HCT116 (cell line): Measurements from ENCODE around the gene RNASE2. TPM values are rescaled to one million over a fixed set of nuclear protein-coding genes. Genes with fewer than 3 reads are reported as not detected.

Experiments
- ATAC-seq: fragments of 200-7000 bp; cut with Tn5 transposase; 2 replicates; pipeline ENCODE4 v1.9.1; 2020; ENCODE audit warnings: mild to moderate bottlenecking, moderate library complexity
- BruUV-seq: library from RNA; stranded (reverse); fragments of 400-500 nt; replicated peaks from 2 replicates; lab custom pipeline; 2021; lab: Mats Ljungman, UMichigan
- CTCF ChIA-PET: fragments of 300-600 bp; sonication (Branson Sonifier 250); formaldehyde crosslinking; loops from one replicate; lab custom pipeline; 2021; ENCODE audit warnings: antibody characterized with exemption; lab: Charles Lee
- POLR2A ChIA-PET: fragments of 300-600, 350-600 bp; sonication (Branson Sonifier 250); formaldehyde crosslinking; loops from one replicate; lab custom pipeline; 2021; ENCODE audit warnings: antibody characterized with exemption; lab: Charles Lee
- RAD21 ChIA-PET, 2 experiments: fragments of 300-600 bp; sonication (Branson Sonifier 250); formaldehyde crosslinking; loops; one replicate each; lab custom pipeline; 2023; ENCODE audit warnings: low total read pairs in 2 of 2; ENCODE audit not compliant: uncharacterized antibody in 2 of 2, unreplicated experiment in 2 of 2, low non-redundant PET in 1 of 2; lab: Charles Lee
- DNase-seq: peaks from one replicate; pipeline ENCODE4 v3.0.0-alpha.2; 2010; ENCODE audit warnings: low read depth, low spot score
- H2AFZ ChIP-seq: fragments of 200-600 bp; shearing (Covaris generic), sonication (generic); 2 replicates; pipeline ENCODE4 v1.6.1; 2017; ENCODE audit warnings: low read depth, mixed run types, mixed read lengths, antibody characterized with exemption, low read length; ENCODE audit not compliant: poor library complexity, severe bottlenecking
- H3K27ac ChIP-seq: 2 replicates; pipeline ENCODE4 v1.5.1; 2012; ENCODE audit warnings: low read depth, low read length
- H3K27me3 ChIP-seq: fragments of 200-600 bp; sonication (generic); 2 replicates; pipeline ENCODE4 v1.6.1; 2016; ENCODE audit warnings: mixed run types, low read length, mixed read lengths; ENCODE audit not compliant: insufficient read depth
- H3K36me3 ChIP-seq, 2 experiments: fragments of 200-500 bp in 1 of 2; fragments of 200-600 bp in 1 of 2; sonication (Bioruptor generic) in 1 of 2; sonication (generic) in 1 of 2; 2 replicates each; pipeline versions ENCODE4 v1.5.1 to v1.6.1; 2014 to 2016; ENCODE audit warnings: low read length in 2 of 2, inconsistent platforms in 1 of 2, mixed read lengths in 1 of 2, mixed run types in 1 of 2; ENCODE audit not compliant: insufficient read depth in 2 of 2, control insufficient read depth in 1 of 2
- H3K4me1 ChIP-seq, 2 experiments: fragments of 200-600 bp in 1 of 2; sonication (generic) in 1 of 2; 2 replicates each; pipeline versions ENCODE4 v1.5.1 to v1.6.1; 2012 to 2017; ENCODE audit warnings: low read length in 2 of 2, inconsistent platforms in 1 of 2, mild to moderate bottlenecking in 1 of 2, mixed read lengths in 1 of 2, mixed run types in 1 of 2, moderate library complexity in 1 of 2; ENCODE audit not compliant: insufficient read depth in 2 of 2, control insufficient read depth in 1 of 2
- H3K4me2 ChIP-seq: fragments of 200-600 bp; sonication (generic); 2 replicates; pipeline ENCODE4 v1.6.1; 2017; ENCODE audit warnings: mixed run types, low read length, mixed read lengths
- H3K4me3 ChIP-seq, 2 experiments: fragments of 200-600 bp in 1 of 2; sonication (generic) in 1 of 2; replicated peaks in 1 of 2; 2 replicates each; pipeline ENCODE4 v1.5.1; 2011 to 2016; ENCODE audit warnings: low read length in 2 of 2, control low read depth in 1 of 2, low read depth in 1 of 2, mild to moderate bottlenecking in 1 of 2, mixed read lengths in 1 of 2, mixed run types in 1 of 2
- H3K79me2 ChIP-seq: fragments of 200-600 bp; sonication (generic); 2 replicates; pipeline ENCODE4 v1.6.1; 2017; ENCODE audit warnings: mild to moderate bottlenecking, mixed run types, low read length, moderate library complexity, mixed read lengths; ENCODE audit not compliant: insufficient read depth
- H3K9ac ChIP-seq: fragments of 200-600 bp; sonication (generic); 2 replicates; pipeline ENCODE4 v1.6.1; 2016; ENCODE audit warnings: low read length, mixed read lengths
- H3K9me2 ChIP-seq: fragments of 200-600 bp; sonication (generic), shearing (Covaris generic); 2 replicates; pipeline ENCODE4 v1.6.1; 2017; ENCODE audit warnings: mixed run types, mild to moderate bottlenecking, moderate library complexity; ENCODE audit not compliant: insufficient read depth
- H3K9me3 ChIP-seq, 2 experiments: fragments of 200-500 bp in 1 of 2; fragments of 200-600 bp in 1 of 2; sonication (Bioruptor generic) in 1 of 2; sonication (generic) in 1 of 2; 2 replicates each; pipeline ENCODE4 v1.6.1; 2014 to 2017; ENCODE audit warnings: low read length in 2 of 2, mixed read lengths in 2 of 2, inconsistent platforms in 1 of 2, low read depth in 1 of 2, mild to moderate bottlenecking in 1 of 2, mixed run types in 1 of 2, moderate library complexity in 1 of 2; ENCODE audit not compliant: control insufficient read depth in 1 of 2, insufficient read depth in 1 of 2
- H4K20me1 ChIP-seq: fragments of 200-600 bp; sonication (generic), shearing (Covaris generic); 2 replicates; pipeline ENCODE4 v1.6.1; 2017; ENCODE audit warnings: mixed run types, mild to moderate bottlenecking, moderate library complexity; ENCODE audit not compliant: insufficient read depth
- ATF3 ChIP-seq: IDR thresholded peaks from 2 replicates; pipeline ENCODE4 v1.6.1; 2012
- CEBPB ChIP-seq: IDR thresholded peaks from 2 replicates; pipeline ENCODE4 v1.6.1; 2012; ENCODE audit warnings: low read depth
- EGR1 ChIP-seq: IDR thresholded peaks from 2 replicates; pipeline ENCODE4 v1.6.1; 2012; ENCODE audit warnings: low read depth
- ELF1 ChIP-seq: IDR thresholded peaks from 2 replicates; pipeline ENCODE4 v1.6.1; 2012; ENCODE audit warnings: low read depth, borderline replicate concordance
- EZH2 ChIP-seq: fragments of 200-600 bp; sonication (generic); IDR thresholded peaks from 2 replicates; pipeline ENCODE4 v1.6.1; 2017; ENCODE audit warnings: antibody characterized with exemption, mixed run types
- EZH2phosphoT487 ChIP-seq: fragments of 200-600 bp; IDR thresholded peaks from 2 replicates; pipeline ENCODE4 v1.6.1; 2018; ENCODE audit warnings: antibody characterized with exemption, borderline replicate concordance
- JUND ChIP-seq: IDR thresholded peaks from 2 replicates; pipeline ENCODE4 v1.6.1; 2012
- POLR2A ChIP-seq: IDR thresholded peaks from 2 replicates; pipeline ENCODE4 v1.7.0; 2011; ENCODE audit warnings: borderline replicate concordance; ENCODE audit not compliant: insufficient read depth, insufficient read length; ENCODE audit errors: extremely low read depth
- POLR2AphosphoS5 ChIP-seq: IDR thresholded peaks from 2 replicates; pipeline ENCODE4 v1.6.1; 2011; ENCODE audit warnings: mild to moderate bottlenecking, low read depth, low read length, moderate library complexity
- RAD21 ChIP-seq: IDR thresholded peaks from 2 replicates; pipeline ENCODE4 v1.6.1; 2012; ENCODE audit warnings: low read depth, mild to moderate bottlenecking
- SRF ChIP-seq: IDR thresholded peaks from 2 replicates; pipeline ENCODE4 v1.6.1; 2012; ENCODE audit warnings: low read depth
- ZFX ChIP-seq: fragments of 450-650 bp; IDR thresholded peaks from 2 replicates; pipeline ENCODE4 v1.6.1; 2017
- ZNF274 ChIP-seq: fragments of 200-500 bp; sonication (Bioruptor generic); IDR thresholded peaks from 2 replicates; pipeline ENCODE4 v1.6.1; 2014; ENCODE audit warnings: mild to moderate bottlenecking, low read depth, low read length, inconsistent platforms
- intact Hi-C: fragments of 100-400 bp; cut with micrococcal nuclease; formaldehyde crosslinking; loops from 2 replicates; pipeline ENCODE4 v1.10.0; 2022
- total RNA-seq: library from RNA; stranded (reverse); gene quantifications from one replicate; pipeline ENCODE4 v1.2.1, GENCODE V29; 2021; ENCODE audit not compliant: unreplicated experiment
- TF ChIP-seq, protein P1 (sequence below), 3 experiments: fragments of 200-600 bp in 1 of 3; sonication (generic) in 1 of 3; IDR thresholded peaks in 2 of 3; conservative IDR thresholded peaks in 1 of 3; 2 replicates each; pipeline ENCODE4 v1.5.1; 2012 to 2017; ENCODE audit warnings: low read depth in 2 of 3, low read length in 2 of 3, antibody characterized with exemption in 1 of 3, borderline replicate concordance in 1 of 3, control low read depth in 1 of 3, mild to moderate bottlenecking in 1 of 3, mixed read lengths in 1 of 3, mixed run types in 1 of 3, moderate library complexity in 1 of 3; ENCODE audit not compliant: insufficient read depth in 1 of 3

The RNASE2 gene
- total RNA-seq, 1 experiment from 2014 or later = not detected

- Histone ChIP-seq H3K79me2 (no peaks in the 10 kb centered on the region), H4K20me1 (no peaks in the 10 kb centered on the region), H2AFZ (no peak overlapping the region), H3K4me1 (no peaks in the 10 kb centered on the region), H3K9ac (no peak overlapping the region), H3K9me3 (no peaks in the 10 kb centered on the region), H3K4me2 (peak overlapping the region; percentile 25; the same call in 1 of the 2 replicates), H3K27ac (no peak overlapping the region), H3K9me2 (no peaks in the 10 kb centered on the region), H3K36me3 (no peaks in the 10 kb centered on the region), H3K4me3 (no peak overlapping the region), H3K27me3 (peaks cover 22% of the 10 kb centered on the region; the same call in 1 of the 2 replicates)
- peak; percentile 99 for ATAC-seq
- ChIA-PET RAD21 (no interaction called here), POLR2A (no interaction called here), CTCF (interaction anchor here (1.0 to 2.1 kb wide), 4 partner anchors 9 to 61 kb away, joined by 3 to 6 read pairs (median 3); no protein-coding TSS in a partner anchor)
- BruUV-seq = no TSS peak
- no peak for TF ChIP-seq ATF3
- no peak for TF ChIP-seq EZH2phosphoT487
- TF ChIP-seq ZNF274 = no peak
- TF ChIP-seq EZH2 = no peak
- TF ChIP-seq CEBPB = no peak
- no peak for TF ChIP-seq POLR2AphosphoS5
- no peak for TF ChIP-seq ELF1
- peak; percentile 37 for TF ChIP-seq RAD21
- TF ChIP-seq SRF = no peak
- TF ChIP-seq, protein P1, sequence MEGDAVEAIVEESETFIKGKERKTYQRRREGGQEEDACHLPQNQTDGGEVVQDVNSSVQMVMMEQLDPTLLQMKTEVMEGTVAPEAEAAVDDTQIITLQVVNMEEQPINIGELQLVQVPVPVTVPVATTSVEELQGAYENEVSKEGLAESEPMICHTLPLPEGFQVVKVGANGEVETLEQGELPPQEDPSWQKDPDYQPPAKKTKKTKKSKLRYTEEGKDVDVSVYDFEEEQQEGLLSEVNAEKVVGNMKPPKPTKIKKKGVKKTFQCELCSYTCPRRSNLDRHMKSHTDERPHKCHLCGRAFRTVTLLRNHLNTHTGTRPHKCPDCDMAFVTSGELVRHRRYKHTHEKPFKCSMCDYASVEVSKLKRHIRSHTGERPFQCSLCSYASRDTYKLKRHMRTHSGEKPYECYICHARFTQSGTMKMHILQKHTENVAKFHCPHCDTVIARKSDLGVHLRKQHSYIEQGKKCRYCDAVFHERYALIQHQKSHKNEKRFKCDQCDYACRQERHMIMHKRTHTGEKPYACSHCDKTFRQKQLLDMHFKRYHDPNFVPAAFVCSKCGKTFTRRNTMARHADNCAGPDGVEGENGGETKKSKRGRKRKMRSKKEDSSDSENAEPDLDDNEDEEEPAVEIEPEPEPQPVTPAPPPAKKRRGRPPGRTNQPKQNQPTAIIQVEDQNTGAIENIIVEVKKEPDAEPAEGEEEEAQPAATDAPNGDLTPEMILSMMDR (IDR thresholded peaks at IDR 0.05 in 2 of 3, conservative IDR thresholded peaks at IDR 0.05 in 1 of 3; ENCODE audit: borderline replicate concordance in 1 of 3, insufficient read depth in 1 of 3, low read depth in 2 of 3, low read length in 2 of 3) = peak; percentile 47 to 99 (median 99); a peak in 4 of 6 replicates
- no peak for TF ChIP-seq ZFX
- TF ChIP-seq EGR1 = no peak
- TF ChIP-seq JUND = no peak
- no peak for TF ChIP-seq POLR2A
- intact Hi-C loops = loop anchor here (5.0 to 10.0 kb wide), 2 partner anchors 47 to 229 kb away; no protein-coding TSS in a partner anchor
- peak; percentile 62 for DNase-seq
These were observed 21.0 kb upstream of the RNASE2 start for GRCh38 chr14:20934148-20934762.
